Thoracic aorta endothelial cell (primary cell): ENCODE results near the gene FAAP24. TPM values are rescaled to one million over a fixed set of nuclear protein-coding genes. Genes with fewer than 3 reads are reported as not detected.

Source experiments
- total RNA-seq: library from RNA; depleted of rRNA; stranded (reverse); fragments of >200 nt; gene quantifications from 2 replicates; pipeline ENCODE4 v1.2.3, GENCODE V29; 2012

The FAAP24 gene
- 3.6 and 4.8 TPM in 2 replicates for total RNA-seq

DNA sequence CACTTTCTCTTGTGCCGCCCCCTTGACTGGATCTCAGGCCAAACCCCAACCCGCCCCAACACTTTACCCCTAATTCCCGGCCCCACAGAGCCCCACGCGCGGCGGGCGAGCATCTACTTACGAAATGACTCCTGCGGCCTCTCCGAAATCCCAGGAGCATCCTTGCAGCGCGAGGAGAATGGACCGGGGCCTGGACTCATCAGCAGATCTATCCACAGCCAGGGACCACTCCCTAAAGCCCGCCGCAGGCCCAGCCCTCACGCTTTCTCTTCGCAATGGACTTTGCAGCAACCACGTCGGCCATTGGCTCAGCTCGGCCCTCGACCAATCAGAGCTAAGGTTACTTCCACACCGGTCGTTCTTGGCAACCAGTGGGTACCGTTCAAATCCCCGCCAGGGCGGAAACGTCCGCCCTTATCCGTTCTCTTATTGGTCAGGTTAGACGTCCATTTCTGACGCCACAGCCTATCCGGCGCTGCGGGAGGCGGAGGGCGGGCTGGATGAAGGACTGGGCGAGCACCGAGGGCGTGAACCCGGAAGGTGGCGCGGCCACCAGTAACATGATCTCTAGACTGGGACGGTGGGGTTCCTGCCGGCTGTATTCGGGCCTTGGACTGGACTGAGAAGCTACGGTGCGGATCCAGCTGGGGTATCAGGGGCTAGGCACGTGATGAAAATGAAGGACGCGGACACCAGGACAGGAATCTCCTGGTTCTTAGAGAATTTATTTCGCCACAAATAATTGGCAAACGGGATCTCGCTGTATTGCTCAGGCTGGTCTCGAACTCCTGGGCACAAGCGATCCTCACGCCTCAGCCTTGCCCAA lies at the start of gene FAAP24, which contains the start of gene CEP89:
Gene FAAP24, plus strand, starts transcription at position 528 of the 826 bp plus-strand sequence. CDS start 955 bp downstream, outside the sequence.
Gene CEP89, minus strand, starts transcription at position 244 of the 826 bp plus-strand sequence. Its CDS starts 84 bp downstream, at position 160.

Other genes with a start within 250 kb of the FAAP24 start
- not detected in 2 replicates for gene SLC7A9, start 102.5 kb upstream of the FAAP24 start, total RNA-seq
- 19.9 and 28.2 TPM in 2 replicates for gene CEP89, start 284 bp upstream of the FAAP24 start, total RNA-seq
- gene RHPN2, start 92.6 kb downstream of the FAAP24 start, total RNA-seq = 3.1 and 4.7 TPM in 2 replicates
- gene GPATCH1, start 108.9 kb downstream of the FAAP24 start, total RNA-seq = 6.9 and 8.0 TPM in 2 replicates
- not detected in 2 replicates for gene WDR88, start 159.9 kb downstream of the FAAP24 start, total RNA-seq
- gene LRP3, start 222.1 kb downstream of the FAAP24 start, total RNA-seq = 10.5 and 20.5 TPM in 2 replicates